Large intestine (tissue), 3 donors: ENCODE data around the gene SEZ6. TPM values are rescaled to one million over a fixed set of nuclear protein-coding genes. Genes with fewer than 3 reads are reported as not detected.

Source experiments
- DNase-seq, 2 donors: peaks; one replicate each; pipeline versions ENCODE4 v3.0.0 to v3.0.0-alpha.2; 2013
- H3K27ac ChIP-seq: one replicate; pipeline ENCODE4 v1.5.1; 2013; ENCODE audit warnings: low read length
- H3K27me3 ChIP-seq: 2 replicates; pipeline ENCODE4 v1.6.1; 2013; ENCODE audit warnings: low read length; ENCODE audit not compliant: control insufficient read depth, insufficient read depth
- H3K36me3 ChIP-seq: 2 replicates; pipeline ENCODE4 v1.6.1; 2013; ENCODE audit warnings: low read length; ENCODE audit not compliant: control insufficient read depth, insufficient read depth
- H3K4me1 ChIP-seq: one replicate; pipeline ENCODE4 v1.6.1; 2013; ENCODE audit warnings: low read length; ENCODE audit not compliant: control insufficient read depth, insufficient read depth
- H3K4me3 ChIP-seq: one replicate; pipeline ENCODE4 v1.5.1; 2013; ENCODE audit warnings: low read length
- H3K9me3 ChIP-seq: one replicate; pipeline ENCODE4 v1.6.1; 2013; ENCODE audit warnings: mild to moderate bottlenecking, low read depth, low read length, moderate library complexity; ENCODE audit not compliant: control insufficient read depth
- WGBS: methylation state at CpG from one replicate; pipeline ENCODE4 v1.1.5; 2013; ENCODE audit warnings: low lambda C conversion rate; ENCODE audit not compliant: insufficient coverage; 5-methylcytosine and 5-hydroxymethylcytosine counted together
- polyA plus RNA-seq: library from polyadenylated mRNA; unstranded; fragments of 120-200 nt; gene quantifications from one replicate; pipeline ENCODE4 v1.2.1, GENCODE V29; 2013

Gene SEZ6
- polyA plus RNA-seq, 1 donor: 4.6 TPM

DNA sequence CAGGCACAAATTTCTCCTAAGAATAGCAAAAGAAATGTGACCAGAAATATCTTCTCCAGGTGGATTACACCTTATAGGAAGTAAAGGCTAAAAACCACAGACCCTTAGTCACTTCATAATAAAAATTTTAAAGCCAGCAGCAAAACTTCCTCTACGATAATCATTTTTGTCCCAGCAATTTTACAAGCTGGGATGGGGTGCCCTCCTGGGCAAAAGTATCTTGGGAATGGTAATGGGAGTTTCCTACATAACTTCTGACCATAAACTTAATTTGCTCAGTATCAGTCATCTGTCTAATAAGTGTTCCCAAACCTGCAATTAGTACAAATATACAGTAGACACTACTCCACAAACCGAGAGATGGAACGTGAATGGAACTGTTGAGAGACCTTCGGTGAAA, 57.5 kb downstream of the SEZ6 start:
- 20% methylated on average over 1 of the region's 4 CpGs for WGBS
- no peaks in the 10 kb centered on the region for H3K9me3 ChIP-seq

GRCh38 chr17:28947639-28948038, 58.2 kb downstream of the SEZ6 start:
- no peaks in the 10 kb centered on the region for H3K27me3 ChIP-seq
- no peaks in the 10 kb centered on the region for H3K9me3 ChIP-seq
- DNase-seq: no peak
- 63% methylated on average over 2 of the region's 3 CpGs for WGBS
- H3K4me1 ChIP-seq: peaks cover 10% of the 10 kb centered on the region
- H3K36me3 ChIP-seq: peaks cover 13% of the 10 kb centered on the region
- H3K4me3 ChIP-seq: no peak overlapping the region
- no peak overlapping the region for H3K27ac ChIP-seq

More for the DNA sequence above, 57.5 kb downstream of the SEZ6 start:
- peak overlapping the region; percentile 79 for H3K4me3 ChIP-seq
- DNase-seq: no peak
- H3K36me3 ChIP-seq: peaks cover 8% of the 10 kb centered on the region
- no peaks in the 10 kb centered on the region for H3K27me3 ChIP-seq
- H3K4me1 ChIP-seq: peaks cover 13% of the 10 kb centered on the region
- H3K27ac ChIP-seq: peak overlapping the region; percentile 88

- WGBS: no CpG with 5 or more reads among the region's 4 CpGs
- peaks cover 8% of the 10 kb centered on the region for H3K4me1 ChIP-seq
- no peak overlapping the region for H3K4me3 ChIP-seq
- H3K9me3 ChIP-seq: no peaks in the 10 kb centered on the region
- peaks cover 13% of the 10 kb centered on the region for H3K36me3 ChIP-seq
- DNase-seq: no peak
- H3K27ac ChIP-seq: no peak overlapping the region
- no peaks in the 10 kb centered on the region for H3K27me3 ChIP-seq
Measured at GRCh38 chr17:28946239-28946638, 59.6 kb downstream of the SEZ6 start.

GRCh38 chr17:28944862-28945741, 60.7 kb downstream of the SEZ6 start:
- Histone ChIP-seq H3K36me3 (peaks cover 18% of the 10 kb centered on the region), H3K9me3 (no peaks in the 10 kb centered on the region), H3K4me3 (no peak overlapping the region), H3K27ac (no peak overlapping the region), H3K27me3 (no peaks in the 10 kb centered on the region), H3K4me1 (peaks cover 8% of the 10 kb centered on the region)
- no peak for DNase-seq
- WGBS: 80% methylated on average over 1 of the region's 8 CpGs

DNA sequence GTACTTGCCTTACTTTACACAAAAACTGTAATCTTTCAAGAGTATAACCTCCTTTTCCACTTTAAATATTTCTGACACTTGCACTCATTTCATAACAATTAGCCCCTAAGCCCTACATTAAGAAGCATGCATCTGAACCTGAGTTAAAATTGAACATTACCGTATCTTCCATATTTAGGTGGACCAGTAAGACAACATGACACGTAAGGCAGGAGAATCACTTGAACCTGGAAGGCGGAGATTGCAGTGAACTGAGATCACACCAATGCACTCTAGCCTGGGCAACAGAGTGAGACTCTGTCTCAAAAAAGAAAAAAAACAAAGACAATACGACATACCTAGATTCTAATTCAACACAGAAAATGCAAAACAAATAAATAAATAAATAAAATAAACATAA, 61.5 kb downstream of the SEZ6 start:
- no peak overlapping the region for H3K27ac ChIP-seq
- H3K4me1 ChIP-seq: peaks cover 8% of the 10 kb centered on the region
- H3K4me3 ChIP-seq: no peak overlapping the region
- H3K9me3 ChIP-seq: no peaks in the 10 kb centered on the region
- DNase-seq: no peak
- H3K27me3 ChIP-seq: no peaks in the 10 kb centered on the region
- WGBS: 57% methylated on average over 1 of the region's 4 CpGs
- peaks cover 21% of the 10 kb centered on the region for H3K36me3 ChIP-seq

- H3K4me3 ChIP-seq: no peak overlapping the region
- peaks cover 26% of the 10 kb centered on the region for H3K36me3 ChIP-seq
- H3K27me3 ChIP-seq: no peaks in the 10 kb centered on the region
- WGBS: 100% methylated on average over 1 of the region's 2 CpGs
- no peak for DNase-seq
- H3K9me3 ChIP-seq: no peaks in the 10 kb centered on the region
- H3K4me1 ChIP-seq: peaks cover 5% of the 10 kb centered on the region
- H3K27ac ChIP-seq: no peak overlapping the region
Measured at GRCh38 chr17:28942925-28943324, 62.9 kb downstream of the SEZ6 start.

DNA sequence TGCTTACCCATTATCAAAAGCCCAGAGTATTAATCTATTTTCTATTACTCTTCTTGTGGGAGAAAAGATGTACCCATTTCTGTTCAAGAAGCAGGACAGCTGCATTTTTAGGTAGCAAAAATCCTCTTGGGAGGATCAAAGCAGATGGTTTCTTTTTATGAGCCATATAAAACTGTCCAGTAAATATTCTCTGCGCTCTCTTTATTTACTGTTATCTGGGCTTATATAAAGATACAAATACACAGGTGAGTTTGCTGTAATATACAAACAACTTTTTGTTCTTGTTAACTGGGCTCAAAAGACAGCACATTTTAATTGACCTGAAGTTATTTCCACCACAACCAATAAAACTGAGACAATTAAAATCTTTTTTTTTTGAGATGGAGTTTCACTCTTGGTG, 64.6 kb downstream of the SEZ6 start:
- no peak for DNase-seq
- Histone ChIP-seq H3K4me1 (no peaks in the 10 kb centered on the region), H3K9me3 (no peaks in the 10 kb centered on the region), H3K4me3 (no peak overlapping the region), H3K27ac (no peak overlapping the region), H3K27me3 (no peaks in the 10 kb centered on the region), H3K36me3 (peaks cover 28% of the 10 kb centered on the region)
- WGBS: 40% methylated on average over 1 of the region's 1 CpG

GRCh38 chr17:28940675-28941074, 65.2 kb downstream of the SEZ6 start:
- WGBS: no CpG with 5 or more reads among the region's 3 CpGs
- Histone ChIP-seq H3K4me3 (no peak overlapping the region), H3K27ac (no peak overlapping the region), H3K36me3 (peaks cover 28% of the 10 kb centered on the region), H3K27me3 (no peaks in the 10 kb centered on the region), H3K9me3 (no peaks in the 10 kb centered on the region), H3K4me1 (no peaks in the 10 kb centered on the region)
- DNase-seq: no peak

GRCh38 chr17:28940142-28940541, 65.7 kb downstream of the SEZ6 start:
- Histone ChIP-seq H3K27ac (no peak overlapping the region), H3K4me3 (no peak overlapping the region), H3K27me3 (no peaks in the 10 kb centered on the region), H3K4me1 (no peaks in the 10 kb centered on the region), H3K36me3 (peaks cover 26% of the 10 kb centered on the region), H3K9me3 (no peaks in the 10 kb centered on the region)
- no peak for DNase-seq
- WGBS: 94% methylated on average over 2 of the region's 3 CpGs

DNA sequence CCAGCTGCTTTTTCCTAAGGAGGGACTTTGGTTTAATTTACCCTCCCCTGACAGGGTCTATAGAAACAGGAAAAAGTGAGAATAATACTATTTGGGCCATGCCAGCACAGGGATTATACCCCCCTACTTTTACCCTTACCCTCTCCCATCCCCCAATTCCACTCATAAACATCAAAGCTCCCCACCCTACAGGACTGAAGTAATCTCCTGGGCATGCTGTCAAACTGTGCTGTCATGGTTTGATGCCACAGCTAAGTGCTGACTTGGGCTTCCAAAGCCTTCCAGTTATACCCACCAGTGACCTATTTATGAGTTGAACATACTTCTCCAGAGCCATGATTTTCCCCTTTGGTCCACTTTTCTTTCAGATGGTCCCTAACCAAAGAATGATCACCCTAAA, 67.3 kb downstream of the SEZ6 start:
- H3K4me3 ChIP-seq: no peak overlapping the region
- no peaks in the 10 kb centered on the region for H3K27me3 ChIP-seq
- no peak overlapping the region for H3K27ac ChIP-seq
- H3K36me3 ChIP-seq: peaks cover 25% of the 10 kb centered on the region
- H3K9me3 ChIP-seq: no peaks in the 10 kb centered on the region
- no peaks in the 10 kb centered on the region for H3K4me1 ChIP-seq
- no peak for DNase-seq
